Measurements from ENCODE around the gene ARID2.

DNA sequence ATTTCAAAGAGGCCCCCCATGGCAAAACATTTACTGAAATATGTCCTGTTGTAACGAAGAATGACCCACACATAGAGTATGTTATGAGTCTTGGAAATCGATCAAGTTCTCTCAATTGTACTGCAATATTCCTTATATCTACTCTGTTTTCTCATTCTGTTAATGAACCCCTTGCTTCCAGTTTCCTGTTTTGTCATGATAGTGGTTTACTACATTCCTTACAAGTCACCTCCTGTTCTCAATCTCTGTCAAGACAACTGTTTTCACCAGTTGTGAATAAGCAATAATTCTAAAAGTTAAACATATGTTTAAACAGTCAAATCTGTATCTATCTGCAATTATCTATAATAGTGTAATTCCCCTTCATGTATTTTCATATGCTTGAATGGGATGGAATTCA, 16.4 kb upstream of the ARID2 start:
- TF ChIP-seq, protein P1, sequence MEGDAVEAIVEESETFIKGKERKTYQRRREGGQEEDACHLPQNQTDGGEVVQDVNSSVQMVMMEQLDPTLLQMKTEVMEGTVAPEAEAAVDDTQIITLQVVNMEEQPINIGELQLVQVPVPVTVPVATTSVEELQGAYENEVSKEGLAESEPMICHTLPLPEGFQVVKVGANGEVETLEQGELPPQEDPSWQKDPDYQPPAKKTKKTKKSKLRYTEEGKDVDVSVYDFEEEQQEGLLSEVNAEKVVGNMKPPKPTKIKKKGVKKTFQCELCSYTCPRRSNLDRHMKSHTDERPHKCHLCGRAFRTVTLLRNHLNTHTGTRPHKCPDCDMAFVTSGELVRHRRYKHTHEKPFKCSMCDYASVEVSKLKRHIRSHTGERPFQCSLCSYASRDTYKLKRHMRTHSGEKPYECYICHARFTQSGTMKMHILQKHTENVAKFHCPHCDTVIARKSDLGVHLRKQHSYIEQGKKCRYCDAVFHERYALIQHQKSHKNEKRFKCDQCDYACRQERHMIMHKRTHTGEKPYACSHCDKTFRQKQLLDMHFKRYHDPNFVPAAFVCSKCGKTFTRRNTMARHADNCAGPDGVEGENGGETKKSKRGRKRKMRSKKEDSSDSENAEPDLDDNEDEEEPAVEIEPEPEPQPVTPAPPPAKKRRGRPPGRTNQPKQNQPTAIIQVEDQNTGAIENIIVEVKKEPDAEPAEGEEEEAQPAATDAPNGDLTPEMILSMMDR (IDR thresholded peaks at IDR 0.05; ENCODE audit: insufficient read depth, low read length, poor library complexity, severe bottlenecking), result no peak
- no peak for TF ChIP-seq EZH2phosphoT487 (conservative IDR thresholded peaks at IDR 0.05; ENCODE audit: low read length)

All from SU-DHL-6 (cell line).